Activated B cell treated with CpG ODN at 0.5 μM for 24 hours (primary cell): ENCODE measurements around the gene CALML4. TPM values are rescaled to one million over a fixed set of nuclear protein-coding genes. Genes with fewer than 3 reads are reported as not detected.

ENCODE experiments used
- ATAC-seq: fragments of 200-7000 bp; cut with Tn5 transposase; one replicate; pipeline ENCODE4 v1.10.0; 2021; ENCODE audit warnings: low read depth, mild to moderate bottlenecking, moderate library complexity
- CTCF ChIA-PET: fragments of 350-600 bp; sonication (Branson Sonifier 250); formaldehyde crosslinking; loops from one replicate; lab custom pipeline; 2021; ENCODE audit warnings: antibody characterized with exemption; lab: Charles Lee
- POLR2A ChIA-PET: fragments of 350-600 bp; sonication (Branson Sonifier 250); formaldehyde crosslinking; loops from one replicate; lab custom pipeline; 2021; ENCODE audit warnings: antibody characterized with exemption; lab: Charles Lee
- DNase-seq: peaks from one replicate; pipeline ENCODE4 v3.0.0; 2022
- H3K27ac Mint-ChIP-seq: one replicate; pipeline ENCODE4 v1.8.0; 2020; ENCODE audit warnings: mixed read lengths
- H3K27me3 Mint-ChIP-seq: one replicate; pipeline ENCODE4 v1.8.0; 2021; ENCODE audit warnings: mixed read lengths
- H3K36me3 Mint-ChIP-seq: one replicate; pipeline ENCODE4 v1.8.0; 2021; ENCODE audit warnings: low read depth, mixed read lengths
- H3K4me1 Mint-ChIP-seq: one replicate; pipeline ENCODE4 v1.8.0; 2021; ENCODE audit warnings: mixed read lengths
- H3K4me3 Mint-ChIP-seq: one replicate; pipeline ENCODE4 v1.8.0; 2020; ENCODE audit warnings: mild to moderate bottlenecking, mixed read lengths
- H3K9me3 Mint-ChIP-seq: one replicate; pipeline ENCODE4 v1.8.0; 2020; ENCODE audit warnings: mixed read lengths
- CTCF ChIP-seq: fragments of 200-600 bp; IDR thresholded peaks from one replicate; pipeline ENCODE4 v1.8.0; 2022; ENCODE audit warnings: antibody characterized with exemption, mild to moderate bottlenecking
- intact Hi-C: fragments of 100-400 bp; cut with micrococcal nuclease; formaldehyde crosslinking; loops from one replicate; pipeline ENCODE4 v1.15.1; 2024
- total RNA-seq: library from RNA; stranded (reverse); gene quantifications from 2 replicates; pipeline ENCODE4 v1.2.3, GENCODE V29; 2022

Gene CALML4
- total RNA-seq, 1 donor from 2014 or later, result 5.0 TPM

DNA sequence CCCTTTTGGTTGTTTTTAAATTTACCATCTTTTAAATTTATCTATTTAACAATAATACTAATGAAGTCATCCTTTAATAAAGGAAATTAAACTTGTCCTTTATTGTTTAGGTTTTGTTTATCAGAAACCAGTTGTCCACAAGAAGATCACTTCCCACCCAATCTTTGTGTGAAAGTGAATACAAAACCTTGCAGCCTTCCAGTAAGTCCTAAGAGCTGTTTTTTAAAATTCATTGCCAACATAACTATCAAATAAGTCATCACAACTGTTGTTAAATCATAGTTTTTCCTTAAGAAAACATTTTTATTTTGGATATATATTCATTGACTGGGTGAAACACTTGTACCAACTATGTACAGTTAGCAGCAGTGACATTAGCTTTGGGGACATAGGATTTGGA is 59.4 kb downstream of the CALML4 start:
- Mint-ChIP-seq H3K27me3 (no peaks in the 10 kb centered on the region), H3K27ac (no peak overlapping the region), H3K36me3 (peaks cover 53% of the 10 kb centered on the region), H3K9me3 (no peaks in the 10 kb centered on the region), H3K4me1 (peaks cover 3% of the 10 kb centered on the region), H3K4me3 (no peak overlapping the region)
- ATAC-seq (no peak), DNase-seq (no peak)
- CTCF ChIA-PET, result no interaction called here
- POLR2A ChIA-PET, result no interaction called here
- intact Hi-C loops, result no loop called here
- no peak for TF ChIP-seq CTCF

- H3K4me1 Mint-ChIP-seq, result peaks cover under 1% of the 10 kb centered on the region
- ATAC-seq (no peak), DNase-seq (no peak)
- H3K36me3 Mint-ChIP-seq, result peaks cover 50% of the 10 kb centered on the region
- no peak overlapping the region for H3K27ac Mint-ChIP-seq
- H3K27me3 Mint-ChIP-seq, result no peaks in the 10 kb centered on the region
- POLR2A ChIA-PET, result no interaction called here
- TF ChIP-seq CTCF, result no peak
- no peak overlapping the region for H3K4me3 Mint-ChIP-seq
- intact Hi-C loops, result no loop called here
- no peaks in the 10 kb centered on the region for H3K9me3 Mint-ChIP-seq
- CTCF ChIA-PET, result no interaction called here
Measured at GRCh38 chr15:68143785-68144184, 61.3 kb downstream of the CALML4 start.

DNA sequence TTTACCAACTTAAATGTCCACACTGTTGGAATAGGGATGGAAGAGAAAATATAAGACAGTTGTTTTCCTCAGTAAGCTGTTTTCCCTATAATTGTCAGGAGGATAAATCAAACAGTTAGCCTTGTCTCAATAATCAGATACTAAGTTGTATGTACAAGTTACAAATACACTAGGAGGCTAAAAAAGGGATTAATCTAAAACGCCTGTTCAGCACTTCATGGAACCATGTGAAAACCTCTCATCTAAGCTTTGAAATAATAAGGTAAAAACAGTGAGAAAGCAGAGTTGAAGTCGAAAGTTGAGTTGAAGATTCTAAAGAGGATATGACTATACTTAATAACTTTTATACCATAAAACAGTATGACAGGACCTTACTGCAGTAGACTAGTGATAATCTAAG is 62.0 kb downstream of the CALML4 start:
- no peak for DNase-seq
- Mint-ChIP-seq H3K4me3 (no peak overlapping the region), H3K4me1 (no peaks in the 10 kb centered on the region), H3K27ac (no peak overlapping the region), H3K9me3 (no peaks in the 10 kb centered on the region), H3K36me3 (peaks cover 51% of the 10 kb centered on the region), H3K27me3 (no peaks in the 10 kb centered on the region)
- TF ChIP-seq CTCF, result no peak
- intact Hi-C loops, result no loop called here
- ChIA-PET CTCF (no interaction called here), POLR2A (no interaction called here)
- ATAC-seq, result no peak

Other genes starting within 250 kb of the CALML4 start
- gene PIAS1, start 151.0 kb downstream of the CALML4 start, total RNA-seq, result 47.0 and 56.3 TPM in 2 replicates
- 35.0 and 37.5 TPM in 2 replicates for gene CLN6, start 24.4 kb upstream of the CALML4 start, total RNA-seq
- gene FEM1B, start 72.4 kb upstream of the CALML4 start, total RNA-seq, result 42.2 and 47.7 TPM in 2 replicates
- not detected in 2 replicates for gene ITGA11, start 226.8 kb upstream of the CALML4 start, total RNA-seq